ENCODE data around the gene GATB. TPM values are rescaled to one million over a fixed set of nuclear protein-coding genes. Genes with fewer than 3 reads are reported as not detected.

The GATB gene
- total and polyA plus RNA-seq, 10 donors: 12.6 to 22.7 (median 17.8) TPM

DNA sequence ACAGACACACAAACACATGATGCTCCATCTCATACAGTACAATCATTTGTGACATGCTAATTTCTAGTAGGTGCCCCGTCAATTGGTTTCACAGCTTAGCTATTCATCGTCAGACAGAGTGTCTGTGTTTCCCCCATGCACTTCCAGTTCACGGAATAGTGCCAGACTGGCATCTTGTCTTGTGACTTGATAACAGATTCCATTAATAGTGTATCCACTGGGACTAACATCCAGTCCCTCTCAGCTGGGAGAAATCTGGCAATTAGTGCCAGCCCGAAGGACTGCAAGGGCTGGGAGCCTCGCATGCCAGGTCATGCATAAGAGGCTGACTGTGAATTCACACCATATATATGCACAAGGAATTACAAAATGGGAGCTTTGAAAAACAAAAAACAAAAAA, 20.2 kb upstream of the GATB start:
- Histone ChIP-seq H3K27ac (no peak overlapping the region), H3K9me3 (no peaks in the 10 kb centered on the region), H3K27me3 (replicated peaks in 1 of 7) (peaks cover 0 to 19% (median 0%) of the 10 kb centered on the region in 7 donors), H3K4me3 (no peak overlapping the region), H3K36me3 (no peaks in the 10 kb centered on the region), H3K4me1 (no peaks in the 10 kb centered on the region)
- TF ChIP-seq POLR2A (IDR thresholded peaks at IDR 0.05) (no peak), POLR2AphosphoS5 (IDR thresholded peaks at IDR 0.05) (no peak)
- TF ChIP-seq, protein P1, sequence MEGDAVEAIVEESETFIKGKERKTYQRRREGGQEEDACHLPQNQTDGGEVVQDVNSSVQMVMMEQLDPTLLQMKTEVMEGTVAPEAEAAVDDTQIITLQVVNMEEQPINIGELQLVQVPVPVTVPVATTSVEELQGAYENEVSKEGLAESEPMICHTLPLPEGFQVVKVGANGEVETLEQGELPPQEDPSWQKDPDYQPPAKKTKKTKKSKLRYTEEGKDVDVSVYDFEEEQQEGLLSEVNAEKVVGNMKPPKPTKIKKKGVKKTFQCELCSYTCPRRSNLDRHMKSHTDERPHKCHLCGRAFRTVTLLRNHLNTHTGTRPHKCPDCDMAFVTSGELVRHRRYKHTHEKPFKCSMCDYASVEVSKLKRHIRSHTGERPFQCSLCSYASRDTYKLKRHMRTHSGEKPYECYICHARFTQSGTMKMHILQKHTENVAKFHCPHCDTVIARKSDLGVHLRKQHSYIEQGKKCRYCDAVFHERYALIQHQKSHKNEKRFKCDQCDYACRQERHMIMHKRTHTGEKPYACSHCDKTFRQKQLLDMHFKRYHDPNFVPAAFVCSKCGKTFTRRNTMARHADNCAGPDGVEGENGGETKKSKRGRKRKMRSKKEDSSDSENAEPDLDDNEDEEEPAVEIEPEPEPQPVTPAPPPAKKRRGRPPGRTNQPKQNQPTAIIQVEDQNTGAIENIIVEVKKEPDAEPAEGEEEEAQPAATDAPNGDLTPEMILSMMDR (IDR thresholded peaks at IDR 0.05 in 8 of 11, conservative IDR thresholded peaks at IDR 0.05 in 3 of 11): no peak
- 85 to 93% (median 89%) methylated on average over 5 of the region's 5 CpGs for WGBS, 5 donors
- intact Hi-C loops (cut with DNase I; ENCODE audit: low total_unique reads): no loop called here
- no peak for DNase-seq

- H3K9me3 ChIP-seq: peaks cover 0 to 30% (median 25%) of the 10 kb centered on the region in 8 donors
- no peak for DNase-seq
- intact Hi-C loops (cut with DNase I; ENCODE audit: low total_unique reads): no loop called here
- no peak overlapping the region for H3K4me3 ChIP-seq
- no peak overlapping the region for H3K27ac ChIP-seq
- TF ChIP-seq, protein P1 (IDR thresholded peaks at IDR 0.05 in 8 of 11, conservative IDR thresholded peaks at IDR 0.05 in 3 of 11): no peak
- TF ChIP-seq POLR2A (IDR thresholded peaks at IDR 0.05) (no peak), POLR2AphosphoS5 (IDR thresholded peaks at IDR 0.05) (no peak)
- no peaks in the 10 kb centered on the region for H3K36me3 ChIP-seq
- H3K4me1 ChIP-seq: no peaks in the 10 kb centered on the region
- 51 to 86% (median 66%) methylated on average over 1 of the region's 1 CpG for WGBS, 5 donors
- H3K27me3 ChIP-seq (replicated peaks in 1 of 7): peaks cover 0 to 19% (median 0%) of the 10 kb centered on the region in 7 donors
Observed at GRCh38 chr4:151777471-151777870, 16.7 kb upstream of the GATB start.

DNA sequence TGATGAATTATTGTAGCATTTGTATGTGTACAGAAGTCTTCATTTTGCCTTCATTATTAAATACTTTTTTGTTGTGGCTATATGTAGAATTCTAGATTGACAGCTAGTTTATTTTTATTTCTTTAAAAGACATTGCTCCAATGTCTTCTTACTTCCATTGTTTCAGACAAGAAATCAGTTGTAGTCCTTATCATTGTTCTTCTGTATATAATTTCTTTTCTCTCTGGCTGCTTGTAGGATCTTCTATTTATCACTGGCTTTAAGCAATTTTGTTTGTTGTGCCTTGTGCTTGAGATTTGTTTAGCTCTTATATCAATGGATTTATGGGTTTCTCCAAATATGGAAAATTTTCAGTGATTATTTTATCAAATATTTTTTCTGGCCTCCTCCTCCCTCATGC, 13.5 kb upstream of the GATB start:
- Histone ChIP-seq H3K9me3 (peaks cover 0 to 30% (median 25%) of the 10 kb centered on the region in 8 donors), H3K36me3 (no peaks in the 10 kb centered on the region), H3K27ac (no peak overlapping the region), H3K4me1 (no peaks in the 10 kb centered on the region), H3K4me3 (no peak overlapping the region), H3K27me3 (replicated peaks in 1 of 7) (peaks cover 0 to 22% (median 0%) of the 10 kb centered on the region in 7 donors)
- intact Hi-C loops (cut with DNase I; ENCODE audit: low total_unique reads): no loop called here
- no peak for DNase-seq
- TF ChIP-seq POLR2AphosphoS5 (IDR thresholded peaks at IDR 0.05): no peak
- TF ChIP-seq, protein P1 (IDR thresholded peaks at IDR 0.05 in 8 of 11, conservative IDR thresholded peaks at IDR 0.05 in 3 of 11): no peak
- no peak for TF ChIP-seq POLR2A (IDR thresholded peaks at IDR 0.05)

GRCh38 chr4:151772274-151772673, 11.5 kb upstream of the GATB start:
- Histone ChIP-seq H3K4me3 (no peak overlapping the region), H3K27ac (no peak overlapping the region), H3K4me1 (no peaks in the 10 kb centered on the region), H3K27me3 (replicated peaks in 1 of 7) (peaks cover 0 to 22% (median 0%) of the 10 kb centered on the region in 7 donors), H3K9me3 (peaks cover 0 to 30% (median 25%) of the 10 kb centered on the region in 8 donors), H3K36me3 (no peaks in the 10 kb centered on the region)
- TF ChIP-seq POLR2A (IDR thresholded peaks at IDR 0.05) (no peak), POLR2AphosphoS5 (IDR thresholded peaks at IDR 0.05) (no peak)
- TF ChIP-seq, protein P1 (IDR thresholded peaks at IDR 0.05 in 8 of 11, conservative IDR thresholded peaks at IDR 0.05 in 3 of 11): no peak
- intact Hi-C loops (cut with DNase I; ENCODE audit: low total_unique reads): no loop called here
- WGBS, 5 donors: 76 to 85% (median 84%) methylated on average over 3 of the region's 3 CpGs
- DNase-seq: no peak
